BE2C (cell line): ENCODE data around the gene COL24A1.
A peak's percentile ranks its signal among the peaks of the same experiment; 100 is the strongest.
"Not testable (repeated sequence)": the region's sequence is repeated elsewhere in the genome, so short reads cannot be mapped to it uniquely, and the experiment has no call there.

ENCODE experiments used
- DNase-seq: peaks from one replicate; pipeline ENCODE4 v3.0.0-alpha.2; 2020
- H3K27me3 ChIP-seq: fragments of 250-450 bp; sonication (Bioruptor Pico); 2 replicates; pipeline ENCODE4 v1.5.1; 2020; ENCODE audit warnings: mild to moderate bottlenecking
- H3K36me3 ChIP-seq: fragments of 250-450 bp; sonication (Bioruptor Pico); 2 replicates; pipeline ENCODE4 v1.5.1; 2020; ENCODE audit warnings: mild to moderate bottlenecking
- H3K4me1 ChIP-seq: fragments of 250-450 bp; sonication (Bioruptor Pico); 2 replicates; pipeline ENCODE4 v1.5.1; 2020
- H3K4me3 ChIP-seq: 2 replicates; pipeline ENCODE4 v1.5.1; 2011; ENCODE audit warnings: low read depth, low read length
- H3K9me3 ChIP-seq: fragments of 250-450 bp; sonication (Bioruptor Pico); 2 replicates; pipeline ENCODE4 v1.5.1; 2020
- TF ChIP-seq, protein P1 (sequence below): IDR thresholded peaks from 2 replicates; pipeline ENCODE4 v1.5.1; 2012; ENCODE audit warnings: mild to moderate bottlenecking, low read depth, low read length

COL24A1 gene

DNA sequence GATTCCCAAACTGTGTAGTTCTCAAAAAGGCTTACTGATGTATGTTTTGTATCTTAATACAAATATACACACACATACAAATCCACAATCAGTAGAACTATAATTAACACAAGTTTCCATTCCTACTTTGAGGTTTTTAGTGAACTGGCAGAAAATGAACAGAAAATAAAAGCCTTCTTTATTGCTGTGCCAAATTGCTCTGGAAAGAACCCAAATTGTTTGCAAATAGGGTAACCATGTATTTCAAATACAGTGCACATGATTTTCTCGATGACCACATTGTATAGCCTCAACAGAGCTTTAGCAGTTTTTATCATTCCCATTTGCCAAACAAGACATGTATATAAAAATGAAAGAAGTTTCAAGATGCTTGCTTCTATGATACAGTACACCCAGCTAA is 173.3 kb downstream of the COL24A1 start:
- no peaks in the 10 kb centered on the region for H3K36me3 ChIP-seq
- H3K27me3 ChIP-seq = no peaks in the 10 kb centered on the region
- H3K9me3 ChIP-seq = no peaks in the 10 kb centered on the region
- H3K4me1 ChIP-seq = no peaks in the 10 kb centered on the region
- no peak overlapping the region for H3K4me3 ChIP-seq
- TF ChIP-seq, protein P1, sequence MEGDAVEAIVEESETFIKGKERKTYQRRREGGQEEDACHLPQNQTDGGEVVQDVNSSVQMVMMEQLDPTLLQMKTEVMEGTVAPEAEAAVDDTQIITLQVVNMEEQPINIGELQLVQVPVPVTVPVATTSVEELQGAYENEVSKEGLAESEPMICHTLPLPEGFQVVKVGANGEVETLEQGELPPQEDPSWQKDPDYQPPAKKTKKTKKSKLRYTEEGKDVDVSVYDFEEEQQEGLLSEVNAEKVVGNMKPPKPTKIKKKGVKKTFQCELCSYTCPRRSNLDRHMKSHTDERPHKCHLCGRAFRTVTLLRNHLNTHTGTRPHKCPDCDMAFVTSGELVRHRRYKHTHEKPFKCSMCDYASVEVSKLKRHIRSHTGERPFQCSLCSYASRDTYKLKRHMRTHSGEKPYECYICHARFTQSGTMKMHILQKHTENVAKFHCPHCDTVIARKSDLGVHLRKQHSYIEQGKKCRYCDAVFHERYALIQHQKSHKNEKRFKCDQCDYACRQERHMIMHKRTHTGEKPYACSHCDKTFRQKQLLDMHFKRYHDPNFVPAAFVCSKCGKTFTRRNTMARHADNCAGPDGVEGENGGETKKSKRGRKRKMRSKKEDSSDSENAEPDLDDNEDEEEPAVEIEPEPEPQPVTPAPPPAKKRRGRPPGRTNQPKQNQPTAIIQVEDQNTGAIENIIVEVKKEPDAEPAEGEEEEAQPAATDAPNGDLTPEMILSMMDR = no peak
- DNase-seq = no peak

DNA sequence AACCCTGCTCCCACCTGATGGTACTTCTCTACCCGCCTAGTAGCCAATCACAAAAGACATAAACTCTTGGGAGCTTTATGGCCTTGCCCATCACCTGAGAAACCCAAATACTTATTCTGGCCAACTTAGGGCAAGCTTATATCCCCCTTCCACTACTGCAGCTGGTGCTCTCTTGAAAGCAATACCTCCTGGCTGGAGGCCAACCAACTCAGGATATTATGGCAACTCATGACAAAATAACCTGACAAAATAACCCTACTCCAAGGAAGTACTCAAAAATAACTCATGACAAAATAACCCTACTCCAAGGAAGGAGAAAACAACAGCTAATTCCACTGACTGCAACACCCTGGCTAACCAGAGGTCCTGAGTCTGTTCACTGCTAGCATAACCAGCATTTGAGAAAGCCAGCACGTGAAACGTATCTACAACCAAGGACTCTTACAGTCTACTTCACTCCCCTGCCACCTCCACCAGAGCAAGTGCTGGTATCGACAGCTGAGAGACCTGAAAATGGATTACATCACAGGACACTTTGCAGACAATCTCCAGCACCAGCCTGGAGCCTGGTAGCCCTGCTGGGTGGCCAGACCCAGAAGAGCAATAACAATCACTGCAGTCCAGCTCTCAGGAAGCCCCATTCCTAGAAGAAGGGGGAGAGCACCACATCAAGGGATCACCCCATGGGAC is 179.9 kb downstream of the COL24A1 start:
- Histone ChIP-seq H3K9me3 (no peaks in the 10 kb centered on the region), H3K4me1 (no peaks in the 10 kb centered on the region), H3K4me3 (no peak overlapping the region), H3K36me3 (no peaks in the 10 kb centered on the region), H3K27me3 (no peaks in the 10 kb centered on the region)
- TF ChIP-seq, protein P1 = no peak
- no peak for DNase-seq

DNA sequence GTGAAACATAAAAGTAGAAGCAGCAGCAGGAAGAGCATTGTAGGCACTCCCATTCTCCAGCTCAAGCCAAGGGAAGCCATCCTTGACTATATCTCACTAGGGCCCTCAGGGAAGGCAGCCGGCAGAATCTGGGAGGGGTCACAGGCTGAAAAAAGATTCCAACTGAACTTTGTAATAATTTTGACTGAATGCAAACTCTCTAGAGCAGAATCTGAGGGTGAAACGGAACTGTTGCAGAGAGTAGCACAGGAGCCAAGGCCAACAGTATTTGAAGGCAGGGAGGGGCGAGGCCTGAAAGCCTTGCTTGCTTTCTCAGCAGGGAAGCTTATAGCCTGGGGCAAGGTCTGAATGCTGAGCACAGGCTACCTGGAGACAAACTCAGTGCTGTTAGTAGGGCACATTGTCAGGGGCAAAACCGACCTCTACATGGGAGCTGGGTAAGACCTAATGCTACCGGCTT is 180.6 kb downstream of the COL24A1 start:
- TF ChIP-seq, protein P1 = no peak
- H3K4me1 ChIP-seq = no peaks in the 10 kb centered on the region
- H3K4me3 ChIP-seq = no peak overlapping the region
- no peaks in the 10 kb centered on the region for H3K36me3 ChIP-seq
- H3K27me3 ChIP-seq = no peaks in the 10 kb centered on the region
- no peaks in the 10 kb centered on the region for H3K9me3 ChIP-seq
- no peak for DNase-seq

DNA sequence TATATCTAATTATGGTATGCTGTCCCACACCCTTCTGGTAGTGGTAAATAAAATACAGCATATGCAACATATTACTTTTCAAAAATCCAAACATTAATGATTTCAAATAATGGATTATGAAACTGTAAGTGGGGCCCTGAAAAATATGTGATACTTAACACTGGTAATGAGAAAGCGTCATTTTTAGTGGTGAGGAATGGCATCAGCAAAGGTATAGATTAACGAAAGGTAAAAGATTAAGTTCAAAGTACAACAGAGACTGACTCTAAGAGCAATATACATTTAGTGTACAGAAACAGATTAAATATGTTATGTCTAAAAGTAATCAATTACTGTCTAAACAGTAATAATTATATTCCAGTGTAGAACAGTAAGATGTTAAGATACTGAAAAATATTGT is 194.1 kb downstream of the COL24A1 start:
- no peaks in the 10 kb centered on the region for H3K9me3 ChIP-seq
- no peak for DNase-seq
- no peak overlapping the region for H3K4me3 ChIP-seq
- H3K36me3 ChIP-seq = no peaks in the 10 kb centered on the region
- no peaks in the 10 kb centered on the region for H3K27me3 ChIP-seq
- TF ChIP-seq, protein P1 = no peak
- no peaks in the 10 kb centered on the region for H3K4me1 ChIP-seq

DNA sequence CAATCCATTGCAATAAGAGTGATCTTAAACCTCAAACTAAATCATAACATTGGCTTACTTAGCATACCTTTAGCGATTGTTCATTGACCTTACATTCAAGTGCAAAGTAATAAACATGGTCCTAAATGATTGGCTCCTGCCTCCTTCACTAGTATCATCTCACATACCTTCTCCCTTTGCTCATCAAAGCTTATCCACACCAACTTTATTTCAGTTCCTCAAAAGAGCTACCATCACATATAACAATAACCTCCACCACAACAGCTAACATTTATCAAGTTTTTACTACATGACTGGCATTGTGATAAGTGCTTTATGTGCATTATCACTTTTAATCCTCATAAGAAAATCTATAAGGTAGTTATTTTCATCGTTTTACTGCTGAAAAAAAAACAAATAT is 198.8 kb downstream of the COL24A1 start:
- Histone ChIP-seq H3K9me3 (no peaks in the 10 kb centered on the region), H3K36me3 (no peaks in the 10 kb centered on the region), H3K4me3 (no peak overlapping the region), H3K4me1 (no peaks in the 10 kb centered on the region; the same call in 1 of the 2 replicates), H3K27me3 (no peaks in the 10 kb centered on the region)
- DNase-seq = no peak
- TF ChIP-seq, protein P1 = no peak

DNA sequence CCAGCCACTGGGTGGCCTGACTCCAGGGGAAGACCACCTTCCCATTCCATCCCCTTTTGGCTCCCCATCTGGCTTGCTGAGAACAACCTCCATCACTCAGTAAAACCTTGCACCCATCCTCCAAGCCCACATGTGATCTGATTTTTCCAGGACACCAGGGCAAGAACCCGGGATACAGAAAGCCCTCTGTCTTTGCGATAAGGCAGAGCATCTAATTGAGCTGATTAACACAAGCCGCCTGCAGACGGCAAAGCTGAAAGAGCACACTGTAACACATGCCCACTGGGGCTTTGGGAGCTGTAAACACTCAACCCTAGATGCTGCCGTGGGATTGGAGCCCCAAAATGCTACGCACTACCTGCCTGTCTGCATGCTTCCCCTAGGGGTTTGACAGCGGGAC is 201.4 kb downstream of the COL24A1 start:
- not testable (repeated sequence) for H3K27me3 ChIP-seq, H3K9me3 ChIP-seq, H3K4me1 ChIP-seq, H3K36me3 ChIP-seq
- peak; percentile 46 for DNase-seq
- H3K4me3 ChIP-seq = peak overlapping the region; percentile 15; the same call in 1 of the 2 replicates
